Central memory CD8-positive, alpha-beta T cell (primary cell): ENCODE measurements around the gene TMEM213.

ENCODE experiments used
- ATAC-seq: fragments of 150-1000 bp; cut with Tn5 transposase; replicated peaks from 2 replicates; pipeline ENCODE4 v1.10.0; 2022; ENCODE audit warnings: mild to moderate bottlenecking, moderate FRiP score, moderate number of reproducible peaks; ENCODE audit not compliant: poor library complexity, severe bottlenecking; ENCODE audit errors: extremely low read depth
- DNase-seq, 2 donors: peaks; one replicate each; pipeline ENCODE4 v3.0.0; 2021; ENCODE audit warnings: low spot score in 2 of 2
- H3K27ac Mint-ChIP-seq: one replicate; pipeline ENCODE4 v1.8.0; 2022; ENCODE audit warnings: low read depth, mild to moderate bottlenecking, moderate library complexity, mixed read lengths
- H3K27me3 Mint-ChIP-seq: one replicate; pipeline ENCODE4 v1.8.0; 2022; ENCODE audit warnings: mixed read lengths
- H3K36me3 Mint-ChIP-seq: one replicate; pipeline ENCODE4 v1.8.0; 2022; ENCODE audit warnings: mild to moderate bottlenecking, moderate library complexity, mixed read lengths; ENCODE audit not compliant: insufficient read depth
- H3K4me1 Mint-ChIP-seq: one replicate; pipeline ENCODE4 v1.8.0; 2022; ENCODE audit warnings: mixed read lengths
- H3K4me3 Mint-ChIP-seq: one replicate; pipeline ENCODE4 v1.8.0; 2022; ENCODE audit warnings: mild to moderate bottlenecking, moderate library complexity, mixed read lengths
- H3K9me3 Mint-ChIP-seq: one replicate; pipeline ENCODE4 v1.8.0; 2022; ENCODE audit warnings: mixed read lengths

TMEM213 gene

DNA sequence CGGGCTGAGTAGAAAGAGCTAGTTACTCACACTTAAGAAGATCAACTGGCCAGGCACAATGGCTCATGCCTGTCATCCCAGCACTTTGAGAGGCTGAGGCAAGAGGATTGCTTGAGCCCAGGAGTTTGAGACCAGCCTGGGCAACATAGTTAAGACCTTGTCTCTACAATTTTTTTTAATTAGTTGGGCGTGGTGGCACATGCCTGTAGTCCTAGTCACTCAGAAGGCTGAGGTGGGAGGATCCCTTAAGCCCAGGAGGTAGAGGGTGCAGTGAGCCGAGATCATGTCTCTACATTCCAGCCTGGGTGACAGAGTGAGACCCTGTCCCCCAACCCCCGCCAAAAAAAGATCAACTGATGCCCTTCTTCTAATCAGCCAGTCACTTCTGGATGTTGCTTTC lies 74.8 kb downstream of the TMEM213 start:
- no peak for ATAC-seq
- Mint-ChIP-seq H3K27ac (no peak overlapping the region), H3K27me3 (peaks cover 26% of the 10 kb centered on the region), H3K4me1 (peaks cover 7% of the 10 kb centered on the region), H3K4me3 (no peak overlapping the region), H3K36me3 (peaks cover 4% of the 10 kb centered on the region), H3K9me3 (no peaks in the 10 kb centered on the region)
- no peak for DNase-seq

- Mint-ChIP-seq H3K27me3 (peaks cover 23% of the 10 kb centered on the region), H3K9me3 (no peaks in the 10 kb centered on the region), H3K27ac (no peak overlapping the region), H3K4me1 (peaks cover 7% of the 10 kb centered on the region), H3K4me3 (no peak overlapping the region), H3K36me3 (peaks cover 4% of the 10 kb centered on the region)
- ATAC-seq: no peak
- no peak for DNase-seq
Observed at GRCh38 chr7:138873220-138873892, 75.6 kb downstream of the TMEM213 start.

DNA sequence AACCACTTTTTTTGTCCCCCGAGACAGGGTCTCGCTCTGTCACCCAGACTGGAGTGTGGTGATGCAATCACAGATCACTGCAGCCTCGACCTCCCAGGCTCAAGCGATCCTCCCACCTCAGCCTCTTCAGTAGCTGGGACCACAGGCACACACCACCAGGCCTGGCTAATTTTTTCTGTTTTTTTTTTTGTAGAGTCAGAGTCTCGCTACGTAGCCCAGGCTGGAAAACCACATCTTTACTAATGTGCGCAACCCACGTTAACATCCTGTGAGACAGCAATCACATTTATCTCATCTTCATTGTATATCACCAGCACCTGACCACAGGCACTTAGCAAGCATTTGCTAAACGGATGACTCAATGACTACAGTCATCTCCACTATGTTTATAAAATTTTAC lies 78.0 kb downstream of the TMEM213 start:
- no peaks in the 10 kb centered on the region for H3K27me3 Mint-ChIP-seq
- peak overlapping the region; percentile 72 for H3K27ac Mint-ChIP-seq
- no peak overlapping the region for H3K4me3 Mint-ChIP-seq
- peaks cover 7% of the 10 kb centered on the region for H3K36me3 Mint-ChIP-seq
- H3K4me1 Mint-ChIP-seq: peaks cover 7% of the 10 kb centered on the region
- peak; percentile 99 for ATAC-seq
- DNase-seq: peak; percentile 24 to 73
- H3K9me3 Mint-ChIP-seq: no peaks in the 10 kb centered on the region

- H3K4me1 Mint-ChIP-seq: peaks cover 7% of the 10 kb centered on the region
- H3K27me3 Mint-ChIP-seq: no peaks in the 10 kb centered on the region
- DNase-seq: no peak
- H3K27ac Mint-ChIP-seq: peak overlapping the region; percentile 72
- ATAC-seq: no peak
- peaks cover 7% of the 10 kb centered on the region for H3K36me3 Mint-ChIP-seq
- H3K4me3 Mint-ChIP-seq: no peak overlapping the region
- H3K9me3 Mint-ChIP-seq: no peaks in the 10 kb centered on the region
Observed at GRCh38 chr7:138876326-138876725, 78.5 kb downstream of the TMEM213 start.

GRCh38 chr7:138878051-138878450 lies 80.3 kb downstream of the TMEM213 start:
- H3K36me3 Mint-ChIP-seq: peaks cover 7% of the 10 kb centered on the region
- H3K9me3 Mint-ChIP-seq: no peaks in the 10 kb centered on the region
- H3K27me3 Mint-ChIP-seq: no peaks in the 10 kb centered on the region
- H3K27ac Mint-ChIP-seq: no peak overlapping the region
- no peak for DNase-seq
- H3K4me3 Mint-ChIP-seq: no peak overlapping the region
- no peak for ATAC-seq
- H3K4me1 Mint-ChIP-seq: peaks cover 16% of the 10 kb centered on the region

- no peaks in the 10 kb centered on the region for H3K27me3 Mint-ChIP-seq
- ATAC-seq (no peak), DNase-seq (no peak)
- peaks cover 16% of the 10 kb centered on the region for H3K4me1 Mint-ChIP-seq
- peaks cover 7% of the 10 kb centered on the region for H3K36me3 Mint-ChIP-seq
- H3K4me3 Mint-ChIP-seq: no peak overlapping the region
- H3K27ac Mint-ChIP-seq: no peak overlapping the region
- no peaks in the 10 kb centered on the region for H3K9me3 Mint-ChIP-seq
Observed at GRCh38 chr7:138878856-138879255, 81.1 kb downstream of the TMEM213 start.

DNA sequence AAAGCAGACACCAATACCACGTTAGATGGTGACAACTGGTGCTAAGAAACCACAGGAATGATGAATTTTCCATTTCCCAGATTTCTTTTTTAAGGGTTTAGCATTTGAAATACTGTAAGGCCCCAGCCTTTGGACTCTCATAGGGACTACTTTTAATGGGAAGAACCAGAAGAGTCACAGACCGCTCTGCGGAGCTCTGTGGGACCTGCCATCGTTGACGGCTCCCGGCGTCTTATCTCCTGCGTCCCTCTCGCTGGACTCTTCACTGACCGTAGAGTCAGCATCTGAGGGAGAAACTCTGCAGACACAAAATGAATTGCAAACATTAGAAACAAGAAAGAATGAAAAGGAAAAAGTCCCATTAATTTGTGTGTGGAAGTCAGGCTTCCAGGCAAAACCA lies 81.6 kb downstream of the TMEM213 start:
- ATAC-seq (no peak), DNase-seq (no peak)
- Mint-ChIP-seq H3K9me3 (no peaks in the 10 kb centered on the region), H3K4me3 (no peak overlapping the region), H3K27me3 (no peaks in the 10 kb centered on the region), H3K36me3 (peaks cover 7% of the 10 kb centered on the region), H3K4me1 (peaks cover 16% of the 10 kb centered on the region), H3K27ac (no peak overlapping the region)

GRCh38 chr7:138880881-138881578 lies 83.2 kb downstream of the TMEM213 start:
- Mint-ChIP-seq H3K9me3 (no peaks in the 10 kb centered on the region), H3K27ac (no peak overlapping the region), H3K36me3 (peaks cover 3% of the 10 kb centered on the region), H3K4me1 (peaks cover 10% of the 10 kb centered on the region), H3K27me3 (no peaks in the 10 kb centered on the region), H3K4me3 (no peak overlapping the region)
- no peak for ATAC-seq
- DNase-seq: no peak

- H3K27ac Mint-ChIP-seq: no peak overlapping the region
- H3K27me3 Mint-ChIP-seq: no peaks in the 10 kb centered on the region
- no peaks in the 10 kb centered on the region for H3K9me3 Mint-ChIP-seq
- DNase-seq (no peak), ATAC-seq (no peak)
- H3K4me1 Mint-ChIP-seq: peaks cover 13% of the 10 kb centered on the region
- H3K4me3 Mint-ChIP-seq: no peak overlapping the region
- H3K36me3 Mint-ChIP-seq: peaks cover 3% of the 10 kb centered on the region
Observed at GRCh38 chr7:138881579-138882188, 83.9 kb downstream of the TMEM213 start.

DNA sequence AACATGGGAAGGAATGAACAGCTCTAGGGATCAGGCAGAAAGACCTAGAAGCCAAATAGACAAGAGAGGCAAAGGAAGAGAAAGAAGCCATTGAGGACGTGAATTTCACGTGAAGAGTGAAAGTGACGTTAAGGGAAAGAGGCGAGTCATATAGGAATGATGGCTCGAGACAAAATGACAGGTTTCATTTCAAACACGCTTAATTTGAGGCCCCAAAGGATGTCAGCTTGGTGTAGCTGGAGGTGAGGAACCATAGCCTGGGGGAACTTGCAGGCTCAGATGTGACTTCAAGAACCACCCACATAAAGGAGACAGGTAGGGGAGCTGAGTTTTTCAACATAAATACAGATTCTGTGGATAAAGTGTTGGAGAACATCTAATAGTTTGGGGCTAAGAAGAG lies 84.5 kb downstream of the TMEM213 start:
- DNase-seq: no peak
- Mint-ChIP-seq H3K27ac (no peak overlapping the region), H3K4me3 (no peak overlapping the region), H3K36me3 (peaks cover 3% of the 10 kb centered on the region), H3K27me3 (no peaks in the 10 kb centered on the region), H3K9me3 (no peaks in the 10 kb centered on the region), H3K4me1 (peaks cover 13% of the 10 kb centered on the region)
- no peak for ATAC-seq

DNA sequence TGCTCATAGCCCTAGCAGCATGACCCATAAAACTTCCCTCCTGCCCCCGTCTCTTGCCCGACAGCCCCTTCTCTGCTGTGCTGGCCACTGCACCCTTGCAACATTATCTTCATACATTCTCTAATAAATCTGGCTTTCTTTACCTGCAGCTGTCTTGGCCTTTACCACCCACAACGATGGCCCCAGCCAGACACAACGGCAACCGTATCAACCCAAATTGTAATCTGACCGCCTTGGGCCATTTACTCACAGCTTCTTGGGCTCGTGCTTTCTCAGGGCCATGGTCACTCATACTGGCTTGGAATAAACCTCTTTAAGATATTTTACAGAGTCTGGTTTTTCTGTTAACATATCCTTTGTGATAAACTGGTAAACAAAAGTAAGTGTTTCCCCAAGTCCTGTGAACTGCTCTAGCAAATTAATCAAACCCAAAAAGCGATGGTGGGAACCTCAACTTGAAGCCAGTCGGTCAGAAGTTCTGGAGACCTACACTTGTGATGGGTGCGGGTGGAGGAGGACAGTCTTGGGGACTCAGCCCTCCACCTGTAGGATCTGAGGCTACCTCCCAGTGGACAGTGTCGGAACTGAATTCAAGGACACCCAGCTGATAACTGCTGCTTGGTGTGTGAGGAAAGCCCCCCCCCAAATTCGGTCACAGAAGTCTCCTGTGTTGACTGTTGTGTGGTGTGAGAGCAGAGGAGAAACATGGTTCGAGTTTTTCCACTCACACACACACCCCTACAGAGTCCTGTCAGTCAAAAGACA lies 87.8 kb downstream of the TMEM213 start:
- H3K27me3 Mint-ChIP-seq: peaks cover 2% of the 10 kb centered on the region
- DNase-seq: no peak
- H3K9me3 Mint-ChIP-seq: no peaks in the 10 kb centered on the region
- no peak overlapping the region for H3K4me3 Mint-ChIP-seq
- ATAC-seq: no peak
- no peak overlapping the region for H3K27ac Mint-ChIP-seq
- peaks cover 13% of the 10 kb centered on the region for H3K4me1 Mint-ChIP-seq
- H3K36me3 Mint-ChIP-seq: no peaks in the 10 kb centered on the region

DNA sequence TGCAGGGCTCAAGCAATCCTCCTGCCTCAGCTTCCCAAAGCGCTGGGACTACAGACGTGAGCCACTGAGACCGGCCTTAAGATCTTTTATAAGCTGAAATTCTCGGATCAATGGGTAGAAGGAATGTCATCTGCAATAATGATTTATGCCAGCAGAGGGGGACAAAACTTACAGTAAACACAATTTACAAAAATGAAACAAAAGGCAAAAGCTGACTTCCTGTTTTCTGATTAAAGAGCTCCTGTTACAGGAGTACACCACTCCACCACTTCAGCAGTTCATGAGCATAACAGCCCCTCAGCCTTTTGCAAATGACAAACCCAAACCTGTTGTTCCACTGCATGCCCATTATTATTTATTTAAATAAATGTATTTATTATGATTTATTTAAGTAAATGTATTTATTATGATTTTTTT lies 88.7 kb downstream of the TMEM213 start:
- Mint-ChIP-seq H3K9me3 (no peaks in the 10 kb centered on the region), H3K4me3 (no peak overlapping the region), H3K36me3 (no peaks in the 10 kb centered on the region), H3K27me3 (peaks cover 11% of the 10 kb centered on the region), H3K4me1 (peaks cover 13% of the 10 kb centered on the region), H3K27ac (peak overlapping the region; percentile 35)
- ATAC-seq (peak; percentile 82), DNase-seq (peak; percentile 15 to 51)
